Stomach (tissue), 4 donors: ENCODE measurements around the gene ZNF189.

Experiments
- CTCF ChIP-seq, 7 experiments: fragments of 450-650 bp in 4 of 7; fragments of 200-600 bp in 3 of 7; sonication (generic) in 3 of 7; IDR thresholded peaks; one replicate each; pipeline ENCODE4 v1.5.1; 2016 to 2019; ENCODE audit warnings: antibody characterized with exemption in 7 of 7, control low read depth in 2 of 7, mild to moderate bottlenecking in 1 of 7
- EP300 ChIP-seq: sonication (generic); formaldehyde crosslinking; IDR thresholded peaks from one replicate; pipeline ENCODE4 v1.6.1; 2017; ENCODE audit warnings: antibody characterized with exemption
- POLR2AphosphoS5 ChIP-seq, 3 donors: sonication (generic); formaldehyde crosslinking; IDR thresholded peaks; one replicate each; pipeline ENCODE4 v1.6.1; 2016; ENCODE audit warnings: antibody characterized with exemption in 3 of 3

GRCh38 chr9:101421653-101422065 lies 23.0 kb downstream of the ZNF189 start:
- TF ChIP-seq CTCF (IDR thresholded peaks at IDR 0.05) (no peak), EP300 (no peak), POLR2AphosphoS5 (IDR thresholded peaks at IDR 0.05) (no peak)
